Stimulated activated CD8-positive, alpha-beta memory T cell treated with anti-CD3 and anti-CD28 coated beads, Interleukin-15, amount 100 ng/mL, for 24 hours (primary cell): ENCODE measurements around the gene SLC2A9.

ENCODE experiments used
- DNase-seq: peaks from one replicate; pipeline ENCODE4 v3.0.0-alpha.2; 2020; ENCODE audit warnings: low read depth

The SLC2A9 gene

GRCh38 chr4:10045481-10045880, 24.2 kb upstream of the SLC2A9 start:
- DNase-seq, result no peak

GRCh38 chr4:10041036-10041435, 19.7 kb upstream of the SLC2A9 start:
- DNase-seq, result no peak

- DNase-seq, result no peak
Measured at GRCh38 chr4:10040049-10040892, 19.0 kb upstream of the SLC2A9 start.

- no peak for DNase-seq
Measured at GRCh38 chr4:10036807-10037342, 15.6 kb upstream of the SLC2A9 start.

- DNase-seq, result no peak
Measured at GRCh38 chr4:10035130-10035529, 13.8 kb upstream of the SLC2A9 start.

GRCh38 chr4:10034612-10035104, 13.4 kb upstream of the SLC2A9 start:
- DNase-seq, result no peak

- no peak for DNase-seq
Measured at GRCh38 chr4:10034136-10034535, 12.8 kb upstream of the SLC2A9 start.

GRCh38 chr4:10033191-10033881, 12.0 kb upstream of the SLC2A9 start:
- no peak for DNase-seq

GRCh38 chr4:10032625-10033024, 11.3 kb upstream of the SLC2A9 start:
- DNase-seq, result no peak

- DNase-seq, result no peak
Measured at GRCh38 chr4:10031668-10032590, 10.6 kb upstream of the SLC2A9 start.

- no peak for DNase-seq
Measured at GRCh38 chr4:10030972-10031667, 9.8 kb upstream of the SLC2A9 start.

GRCh38 chr4:10029403-10029802, 8.1 kb upstream of the SLC2A9 start:
- DNase-seq, result no peak

- DNase-seq, result no peak
Measured at GRCh38 chr4:10028910-10029309, 7.6 kb upstream of the SLC2A9 start.

GRCh38 chr4:10026485-10026884, 5.2 kb upstream of the SLC2A9 start:
- DNase-seq, result no peak

GRCh38 chr4:10025230-10025806, 4.0 kb upstream of the SLC2A9 start:
- no peak for DNase-seq

GRCh38 chr4:10024303-10024702, 3.0 kb upstream of the SLC2A9 start:
- no peak for DNase-seq

GRCh38 chr4:10023806-10024205, 2.5 kb upstream of the SLC2A9 start:
- DNase-seq, result no peak

GRCh38 chr4:10023050-10023419, 1.7 kb upstream of the SLC2A9 start:
- DNase-seq, result no peak

- DNase-seq, result no peak
Measured at GRCh38 chr4:10022346-10023049, 1.2 kb upstream of the SLC2A9 start.

GRCh38 chr4:10021653-10022023, 341 bp upstream of the SLC2A9 start:
- DNase-seq, result no peak
